Measurements from ENCODE around the gene NBEAL1. TPM values are rescaled to one million over a fixed set of nuclear protein-coding genes. Genes with fewer than 3 reads are reported as not detected.
"Not testable (repeated sequence)": the region's sequence is repeated elsewhere in the genome, so short reads cannot be mapped to it uniquely, and the experiment has no call there.

The NBEAL1 gene
- total RNA-seq, 8 experiments from 2014 or later, result 7.3 to 24.2 (median 10.9) TPM

DNA sequence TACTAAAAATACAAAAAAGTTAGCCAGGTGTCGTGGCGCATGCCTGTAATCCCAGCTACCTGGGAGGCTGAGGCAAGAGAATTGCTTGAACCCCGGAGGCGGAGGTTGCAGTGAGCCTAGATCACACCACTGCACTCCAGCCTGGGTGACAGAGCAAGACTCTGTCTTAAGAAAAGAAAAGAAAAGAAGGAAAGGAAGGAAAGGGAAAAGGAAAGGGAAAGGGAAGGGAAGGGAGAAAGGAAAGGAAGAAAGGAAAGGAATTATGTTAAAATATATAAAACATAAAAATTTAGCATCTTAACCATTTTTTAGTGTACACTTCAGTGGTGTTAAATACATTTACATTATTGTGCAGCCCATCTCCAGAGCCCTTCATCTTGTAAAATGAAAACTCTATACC lies 76.0 kb downstream of the NBEAL1 start:
- ATAC-seq (replicated peaks in 6 of 8); in situ Hi-C loops (cut with MboI; ENCODE audit: low pct_unique_long_range_greater_than_20kb in 2 of 9, low sequenced_read_pairs in 9 of 9, unreplicated experiment in 9 of 9); H3K4me1 ChIP-seq (replicated peaks in 1 of 2); H3K4me3 ChIP-seq; H3K27ac ChIP-seq: not testable (repeated sequence)
- 90 to 100% (median 96%) methylated on average over 3 to 4 of the region's 4 CpGs; no CpG with 5 or more reads in 2 of the 10 experiments for WGBS, 10 experiments

DNA sequence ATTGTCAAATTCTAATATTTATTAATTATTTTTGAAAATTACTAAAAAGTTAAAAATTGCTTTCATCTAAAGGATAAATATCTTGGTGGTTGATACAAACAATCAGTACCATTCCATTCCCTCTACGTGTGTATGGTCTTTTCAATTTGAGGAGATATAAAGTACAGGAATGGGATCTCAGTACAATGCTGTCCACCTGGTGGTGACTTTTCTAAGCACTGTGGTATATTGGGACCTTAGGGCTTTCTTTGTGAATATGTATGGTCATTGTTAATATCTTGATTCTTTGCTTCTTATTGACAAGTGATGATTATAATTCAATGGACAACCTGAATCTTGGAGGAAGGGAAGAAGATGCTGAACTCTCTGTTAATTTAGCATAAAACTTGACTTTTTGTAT lies 83.1 kb downstream of the NBEAL1 start:
- ATAC-seq (replicated peaks in 6 of 8), result peak in 1 of 8 experiments; percentile 22
- 63 to 100% (median 100%) methylated on average over 1 of the region's 1 CpG; no CpG with 5 or more reads in 2 of the 10 experiments for WGBS, 10 experiments
- in situ Hi-C loops (cut with MboI; ENCODE audit: low pct_unique_long_range_greater_than_20kb in 2 of 9, low sequenced_read_pairs in 9 of 9, unreplicated experiment in 9 of 9), result no loop called here

DNA sequence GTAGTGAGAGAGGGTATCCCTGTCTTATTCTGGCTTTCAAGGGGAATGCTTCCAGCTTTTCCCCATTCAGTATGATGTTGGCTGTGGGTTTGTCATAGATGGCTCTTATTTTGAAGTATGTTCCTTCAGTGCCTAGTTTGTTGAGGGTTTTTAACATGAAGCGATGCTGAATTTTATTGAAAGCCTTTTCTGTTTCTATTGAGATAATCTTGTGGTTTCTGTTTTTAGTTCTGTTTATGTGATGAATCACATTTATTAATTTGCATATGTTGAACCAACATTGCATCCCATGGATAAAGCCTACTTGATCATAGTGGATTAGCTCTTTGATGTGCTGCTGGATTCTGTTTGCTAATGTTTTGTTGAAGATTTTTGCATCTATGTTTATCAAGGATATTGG lies 87.7 kb downstream of the NBEAL1 start:
- H3K4me1 ChIP-seq (replicated peaks in 1 of 2); H3K4me3 ChIP-seq; H3K27ac ChIP-seq; in situ Hi-C loops (cut with MboI; ENCODE audit: low pct_unique_long_range_greater_than_20kb in 2 of 9, low sequenced_read_pairs in 9 of 9, unreplicated experiment in 9 of 9): not testable (repeated sequence)
- ATAC-seq (replicated peaks in 6 of 8), result peak in 3 of 8 experiments; percentile 26 to 75 (median 74)
- WGBS, 10 experiments, result 0 to 100% (median 92%) methylated on average over 1 of the region's 1 CpG; no CpG with 5 or more reads in 4 of the 10 experiments

More for the DNA sequence above, 83.1 kb downstream of the NBEAL1 start:
- Histone ChIP-seq H3K4me3 (no peak overlapping the region), H3K4me1 (replicated peaks in 1 of 2) (no peaks in the 10 kb centered on the region), H3K27ac (no peak overlapping the region)

DNA sequence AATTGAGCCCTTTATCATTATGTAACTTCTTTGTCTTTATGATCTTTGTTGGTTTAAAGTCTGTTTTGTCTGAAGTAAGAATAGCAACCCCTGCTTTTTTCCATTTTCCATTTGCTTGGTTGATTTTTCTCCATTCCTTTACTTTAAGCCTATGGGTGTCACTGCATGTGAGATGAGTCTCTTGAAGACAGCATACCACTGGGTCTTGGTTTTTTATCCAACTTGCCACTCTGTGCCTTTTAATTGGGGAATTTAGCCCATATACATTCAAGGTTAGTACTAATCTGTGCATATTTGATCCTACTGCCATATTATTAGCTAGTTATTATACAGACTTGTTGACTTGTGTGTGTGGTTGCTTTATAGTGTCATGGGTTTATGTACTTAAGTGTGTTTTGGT lies 89.6 kb downstream of the NBEAL1 start:
- Histone ChIP-seq H3K4me1 (replicated peaks in 1 of 2) (no peaks in the 10 kb centered on the region), H3K4me3 (no peak overlapping the region), H3K27ac (no peak overlapping the region)
- in situ Hi-C loops (cut with MboI; ENCODE audit: low pct_unique_long_range_greater_than_20kb in 2 of 9, low sequenced_read_pairs in 9 of 9, unreplicated experiment in 9 of 9), result no loop called here
- no peak for ATAC-seq (replicated peaks in 6 of 8)

DNA sequence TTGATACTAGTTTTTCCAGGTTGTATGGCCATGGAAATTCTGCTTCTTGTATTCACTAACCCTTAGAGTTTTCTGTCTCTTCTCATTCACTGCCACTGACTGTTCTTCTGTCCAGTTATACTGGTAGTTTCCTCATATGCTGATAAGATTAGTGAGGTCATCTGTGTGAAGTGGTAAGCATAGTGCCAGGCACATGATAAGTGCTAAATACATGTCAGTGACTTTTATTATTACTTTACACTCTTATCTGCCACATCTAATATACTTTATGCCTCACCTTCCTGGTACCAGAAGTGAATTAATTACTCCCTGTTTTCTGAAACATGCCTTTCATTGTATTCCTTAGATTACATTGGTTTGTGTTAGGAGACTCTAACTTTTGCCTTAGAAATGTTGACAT lies 91.3 kb downstream of the NBEAL1 start:
- Histone ChIP-seq H3K27ac (no peak overlapping the region), H3K4me3 (no peak overlapping the region), H3K4me1 (replicated peaks in 1 of 2) (no peaks in the 10 kb centered on the region)
- ATAC-seq (replicated peaks in 6 of 8), result no peak
- in situ Hi-C loops (cut with MboI; ENCODE audit: low pct_unique_long_range_greater_than_20kb in 2 of 9, low sequenced_read_pairs in 9 of 9, unreplicated experiment in 9 of 9), result no loop called here

DNA sequence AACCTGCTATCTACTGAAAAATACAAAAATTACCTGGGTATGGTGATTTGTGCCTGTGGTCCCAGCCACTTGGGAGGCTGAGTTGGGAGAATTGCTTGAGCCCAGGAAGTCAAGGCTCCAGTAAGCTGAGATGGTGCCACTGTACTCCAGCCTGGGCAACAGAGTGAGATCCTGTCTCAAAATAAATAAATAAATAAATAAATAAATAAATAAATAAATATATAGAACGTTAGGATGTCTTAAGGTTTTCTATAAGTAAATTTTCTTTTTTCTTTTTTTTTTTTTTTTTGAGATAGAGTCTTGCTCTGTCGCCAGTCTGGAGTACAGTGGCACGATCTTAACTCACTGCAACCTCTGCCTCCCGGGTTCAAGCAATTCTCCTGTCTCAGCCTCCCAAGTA lies 95.8 kb downstream of the NBEAL1 start:
- H3K4me3 ChIP-seq; in situ Hi-C loops (cut with MboI; ENCODE audit: low pct_unique_long_range_greater_than_20kb in 2 of 9, low sequenced_read_pairs in 9 of 9, unreplicated experiment in 9 of 9); H3K27ac ChIP-seq; H3K4me1 ChIP-seq (replicated peaks in 1 of 2); ATAC-seq (replicated peaks in 6 of 8): not testable (repeated sequence)
- WGBS, 10 experiments, result 0 to 100% (median 56%) methylated on average over 1 to 3 of the region's 4 CpGs; no CpG with 5 or more reads in 3 of the 10 experiments

DNA sequence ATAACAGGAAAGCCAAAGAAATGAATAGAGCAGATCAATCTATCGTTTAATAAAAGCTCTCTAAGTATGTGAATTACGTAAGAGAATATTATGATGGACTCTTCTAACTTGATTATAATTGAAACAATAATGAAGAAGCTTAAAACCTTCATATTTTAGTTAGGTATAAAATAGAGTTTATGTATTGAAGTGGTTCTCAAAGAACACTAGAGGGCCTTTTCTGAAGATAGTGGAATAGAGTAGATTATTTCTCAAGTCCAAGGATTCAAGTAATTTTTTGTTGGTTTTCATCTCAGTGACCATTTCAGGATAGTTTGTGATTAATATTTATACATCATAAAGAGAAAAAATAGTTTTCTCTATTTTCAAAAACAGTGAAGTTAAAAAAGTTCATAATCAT lies 97.7 kb downstream of the NBEAL1 start:
- WGBS, 10 experiments, result 88 to 100% (median 100%) methylated on average over 1 to 2 of the region's 2 CpGs
- in situ Hi-C loops (cut with MboI; ENCODE audit: low pct_unique_long_range_greater_than_20kb in 2 of 9, low sequenced_read_pairs in 9 of 9, unreplicated experiment in 9 of 9), result no loop called here
- H3K27ac ChIP-seq, result no peak overlapping the region
- H3K4me3 ChIP-seq, result no peak overlapping the region
- no peaks in the 10 kb centered on the region for H3K4me1 ChIP-seq (replicated peaks in 1 of 2)
- no peak for ATAC-seq (replicated peaks in 6 of 8)

DNA sequence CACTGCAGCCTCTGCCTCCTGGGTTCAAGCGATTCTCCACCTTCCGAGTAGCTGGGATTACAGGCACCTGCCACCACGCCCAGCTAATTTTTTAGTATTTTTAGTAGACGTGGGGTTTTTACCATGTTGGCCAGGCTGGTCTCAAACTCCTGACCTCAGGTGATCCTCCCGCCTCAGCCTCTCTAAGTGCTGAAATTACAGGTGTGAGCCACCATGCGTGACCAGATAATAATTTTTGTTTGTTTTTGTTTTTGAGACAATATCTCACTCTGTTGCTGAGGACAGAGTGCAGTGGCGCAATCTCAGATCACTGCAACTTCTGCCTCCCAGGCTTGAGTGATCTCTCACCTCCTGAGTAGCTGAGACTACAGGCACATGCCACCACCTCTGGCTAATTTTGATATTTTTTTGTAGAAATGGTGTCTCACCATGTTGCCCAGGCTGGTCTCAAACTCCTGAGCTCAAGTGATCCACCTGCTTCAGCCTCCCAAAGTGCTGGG lies 100.6 kb downstream of the NBEAL1 start:
- 92 to 100% (median 97%) methylated on average over 1 to 6 of the region's 7 CpGs; no CpG with 5 or more reads in 4 of the 10 experiments for WGBS, 10 experiments
- H3K4me1 ChIP-seq (replicated peaks in 1 of 2); H3K27ac ChIP-seq; H3K4me3 ChIP-seq; ATAC-seq (replicated peaks in 6 of 8); in situ Hi-C loops (cut with MboI; ENCODE audit: low pct_unique_long_range_greater_than_20kb in 2 of 9, low sequenced_read_pairs in 9 of 9, unreplicated experiment in 9 of 9): not testable (repeated sequence)

DNA sequence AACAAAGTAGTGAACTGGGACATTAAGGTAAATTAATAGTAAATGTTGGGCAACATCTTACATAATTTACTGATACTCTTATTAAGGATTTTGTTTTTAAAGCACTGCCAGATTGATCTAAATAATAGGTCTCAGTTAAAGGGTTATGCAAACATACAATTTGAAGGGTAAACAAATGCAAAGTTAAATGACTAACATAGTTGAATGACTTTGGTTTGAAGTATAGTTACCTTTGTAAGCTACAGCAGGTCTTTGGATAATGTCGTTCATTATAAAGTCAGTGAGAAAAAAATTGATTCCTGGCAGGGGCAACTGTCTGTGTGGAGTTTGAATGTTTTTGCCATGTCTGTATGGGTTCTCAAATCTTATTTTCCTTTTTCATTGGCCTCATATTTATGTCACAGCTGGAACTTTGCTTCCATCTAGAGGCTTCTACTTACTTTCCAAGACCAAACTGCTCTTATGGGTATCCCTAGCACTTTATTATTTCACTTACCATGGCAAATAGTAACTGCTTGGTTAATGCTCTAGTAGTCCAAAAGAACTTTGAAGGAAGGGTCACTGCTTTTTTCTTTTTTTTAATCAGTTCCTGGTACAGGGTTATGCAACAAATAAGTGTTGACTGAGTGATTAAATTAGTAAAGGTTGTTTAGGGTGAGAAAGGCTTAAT lies 107.8 kb downstream of the NBEAL1 start:
- H3K27ac ChIP-seq, result no peak overlapping the region
- ATAC-seq (replicated peaks in 6 of 8), result no peak
- no peaks in the 10 kb centered on the region for H3K4me1 ChIP-seq (replicated peaks in 1 of 2)
- H3K4me3 ChIP-seq, result no peak overlapping the region
- WGBS, 10 experiments, result 38 to 80% (median 64%) methylated on average over 1 of the region's 1 CpG; no CpG with 5 or more reads in 3 of the 10 experiments
- in situ Hi-C loops (cut with MboI; ENCODE audit: low pct_unique_long_range_greater_than_20kb in 2 of 9, low sequenced_read_pairs in 9 of 9, unreplicated experiment in 9 of 9), result no loop called here

DNA sequence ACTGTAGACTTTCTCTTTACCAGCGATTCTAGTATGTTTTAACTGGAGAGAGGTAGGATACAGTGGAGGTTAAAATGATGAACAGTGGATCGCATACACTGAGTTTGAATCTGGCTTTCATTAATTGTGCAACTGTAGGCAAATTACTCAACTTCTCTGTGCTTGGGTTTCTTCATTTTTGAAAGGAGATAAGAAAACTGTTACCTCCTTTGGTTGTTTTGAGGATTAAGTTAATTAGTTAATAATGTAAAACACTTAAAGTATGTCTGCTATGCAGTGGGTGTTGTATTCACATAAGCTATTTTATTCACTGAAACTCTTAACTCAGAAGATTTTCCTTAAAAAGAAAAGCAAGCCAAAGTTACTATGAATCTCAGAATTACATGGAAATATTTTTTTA lies 112.3 kb downstream of the NBEAL1 start:
- WGBS, 10 experiments, result 52 to 100% (median 89%) methylated on average over 1 to 2 of the region's 2 CpGs; no CpG with 5 or more reads in 1 of the 10 experiments
- no peak overlapping the region for H3K4me3 ChIP-seq
- ATAC-seq (replicated peaks in 6 of 8), result no peak
- H3K27ac ChIP-seq, result no peak overlapping the region
- in situ Hi-C loops (cut with MboI; ENCODE audit: low pct_unique_long_range_greater_than_20kb in 2 of 9, low sequenced_read_pairs in 9 of 9, unreplicated experiment in 9 of 9), result no loop called here
- no peaks in the 10 kb centered on the region for H3K4me1 ChIP-seq (replicated peaks in 1 of 2)

DNA sequence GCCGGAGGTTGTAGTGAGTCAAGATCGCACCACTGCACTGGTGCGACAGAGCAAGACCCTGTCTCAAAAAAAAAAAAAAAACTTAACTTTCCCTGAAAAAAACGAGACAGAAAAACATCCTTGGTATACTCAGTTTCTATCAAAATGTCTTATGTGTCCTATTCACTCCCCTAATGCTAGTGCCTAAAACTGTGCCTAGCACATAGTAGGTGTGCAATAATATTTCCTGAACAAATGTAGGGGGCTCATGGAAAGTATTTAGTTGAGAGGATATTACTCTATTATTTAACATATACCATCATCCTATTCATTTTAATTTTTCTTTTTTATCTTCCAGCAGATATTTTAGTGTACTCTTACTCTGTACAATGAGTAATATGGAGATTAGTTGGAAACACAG lies 120.4 kb downstream of the NBEAL1 start:
- 0 to 100% (median 90%) methylated on average over 1 to 4 of the region's 4 CpGs for WGBS, 10 experiments
- in situ Hi-C loops (cut with MboI; ENCODE audit: low pct_unique_long_range_greater_than_20kb in 2 of 9, low sequenced_read_pairs in 9 of 9, unreplicated experiment in 9 of 9), result no loop called here

DNA sequence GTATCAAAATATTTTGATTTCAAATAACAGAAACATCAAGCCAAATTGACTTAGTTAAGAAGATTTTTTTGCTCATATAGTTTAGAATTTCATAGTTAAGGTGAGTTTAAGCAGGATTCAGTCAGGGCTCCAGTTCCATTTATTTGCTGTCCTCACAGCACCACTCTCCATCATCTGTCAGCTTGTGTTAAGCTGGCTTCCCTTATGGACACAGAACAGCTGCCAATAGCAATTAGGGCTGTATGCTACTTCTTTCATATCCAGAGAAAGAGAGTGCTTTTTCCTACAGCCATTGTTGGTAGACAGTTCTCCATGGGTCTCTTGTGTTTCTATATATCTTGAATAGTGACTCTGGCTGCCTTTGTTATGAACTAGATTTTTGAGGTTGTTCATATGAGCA lies 128.7 kb downstream of the NBEAL1 start:
- peak in 1 of 8 experiments; percentile 45 for ATAC-seq (replicated peaks in 6 of 8)
- Histone ChIP-seq H3K27ac (no peak overlapping the region), H3K4me3 (no peak overlapping the region), H3K4me1 (replicated peaks in 1 of 2) (no peaks in the 10 kb centered on the region)
- in situ Hi-C loops (cut with MboI; ENCODE audit: low pct_unique_long_range_greater_than_20kb in 2 of 9, low sequenced_read_pairs in 9 of 9, unreplicated experiment in 9 of 9), result no loop called here

More for the DNA sequence above, 120.4 kb downstream of the NBEAL1 start:
- Histone ChIP-seq H3K4me3 (no peak overlapping the region), H3K27ac (no peak overlapping the region), H3K4me1 (replicated peaks in 1 of 2) (no peaks in the 10 kb centered on the region)
- ATAC-seq (replicated peaks in 6 of 8), result no peak

DNA sequence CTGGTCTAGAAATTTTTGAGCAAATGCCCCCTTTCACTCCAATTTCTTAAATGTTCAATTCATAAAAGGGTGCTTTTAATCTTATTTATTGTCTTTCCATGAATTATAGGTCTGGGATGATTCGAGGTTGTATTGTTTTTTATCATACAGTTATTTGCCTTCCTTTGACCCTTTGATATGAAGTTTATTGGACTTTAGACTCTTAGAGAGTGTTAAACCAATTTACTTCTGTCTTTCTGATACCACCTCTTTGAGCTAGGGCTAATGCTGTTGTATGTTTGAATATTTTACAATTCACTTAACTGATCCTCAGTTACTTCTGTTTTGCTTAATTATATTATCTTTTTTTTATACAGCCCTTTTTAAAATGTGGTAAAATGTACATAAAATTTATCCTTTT lies 134.5 kb downstream of the NBEAL1 start:
- H3K4me3 ChIP-seq, result no peak overlapping the region
- WGBS, 10 experiments, result 44 to 100% (median 100%) methylated on average over 1 of the region's 1 CpG; no CpG with 5 or more reads in 2 of the 10 experiments
- no peak for ATAC-seq (replicated peaks in 6 of 8)
- no peak overlapping the region for H3K27ac ChIP-seq
- in situ Hi-C loops (cut with MboI; ENCODE audit: low pct_unique_long_range_greater_than_20kb in 2 of 9, low sequenced_read_pairs in 9 of 9, unreplicated experiment in 9 of 9), result no loop called here
- no peaks in the 10 kb centered on the region for H3K4me1 ChIP-seq (replicated peaks in 1 of 2)

DNA sequence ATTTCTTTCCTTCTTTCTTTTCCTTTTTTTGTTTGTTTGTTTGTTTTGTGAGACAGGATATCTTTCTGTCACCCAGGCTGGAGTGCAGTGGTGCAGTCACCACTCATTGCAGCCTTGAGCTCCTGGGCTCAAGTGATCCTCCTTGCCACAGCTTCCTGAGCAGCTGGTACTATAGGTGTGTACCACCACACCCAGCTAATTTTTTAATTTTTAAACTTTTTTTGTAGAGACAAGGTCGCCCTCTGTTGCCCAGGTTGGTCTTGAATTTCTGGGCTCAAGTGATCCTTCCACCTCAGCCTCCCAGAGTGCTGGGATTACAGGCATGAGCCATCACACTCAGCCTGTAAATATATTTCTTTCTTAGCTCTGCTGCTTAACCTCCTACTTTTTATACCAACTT lies 140.7 kb downstream of the NBEAL1 start:
- in situ Hi-C loops (cut with MboI; ENCODE audit: low pct_unique_long_range_greater_than_20kb in 2 of 9, low sequenced_read_pairs in 9 of 9, unreplicated experiment in 9 of 9), result no loop called here
- WGBS, 10 experiments, result 33 to 80% (median 50%) methylated on average over 1 of the region's 1 CpG; no CpG with 5 or more reads in 3 of the 10 experiments
- Histone ChIP-seq H3K27ac (no peak overlapping the region), H3K4me1 (replicated peaks in 1 of 2) (no peaks in the 10 kb centered on the region), H3K4me3 (no peak overlapping the region)
- no peak for ATAC-seq (replicated peaks in 6 of 8)

All from motor neuron (in vitro differentiated cells).